MM.1S (cell line): ENCODE measurements around the gene DCDC2.

ENCODE experiments used
- CTCF ChIP-seq: fragments of 300-600 bp; sonication (generic); IDR thresholded peaks from 2 replicates; pipeline ENCODE4 v1.5.1; 2016; ENCODE audit warnings: antibody characterized with exemption, low read length, mixed read lengths
- EZH2phosphoT487 ChIP-seq: fragments of 300-600 bp; sonication (generic); IDR thresholded peaks from 2 replicates; pipeline ENCODE4 v1.6.1; 2018; ENCODE audit warnings: antibody characterized with exemption, low read length

GRCh38 chr6:24245275-24245674, 112.6 kb downstream of the DCDC2 start:
- no peak for TF ChIP-seq CTCF
- TF ChIP-seq EZH2phosphoT487 = no peak
